Endothelial cell of umbilical vein (primary cell): ENCODE measurements around the gene ASNSD1. TPM values are rescaled to one million over a fixed set of nuclear protein-coding genes. Genes with fewer than 3 reads are reported as not detected.
A peak's percentile ranks its signal among the peaks of the same experiment; 100 is the strongest.

ENCODE experiments used
- BruUV-seq: library from RNA; stranded (reverse); fragments of 400-500 nt; replicated peaks from 2 replicates; lab custom pipeline; 2021; lab: Mats Ljungman, UMichigan
- CTCF ChIA-PET: fragments of 300-600, 350-600 bp; sonication (Branson Sonifier 250); formaldehyde crosslinking; loops from one replicate; lab custom pipeline; 2021; ENCODE audit warnings: antibody characterized with exemption, inconsistent platforms; lab: Charles Lee
- POLR2A ChIA-PET: fragments of 300-600, 350-600 bp; sonication (Branson Sonifier 250); formaldehyde crosslinking; loops from one replicate; lab custom pipeline; 2021; ENCODE audit warnings: antibody characterized with exemption, inconsistent platforms; lab: Charles Lee
- DNase-seq: peaks from one replicate; pipeline ENCODE4 v3.0.0-alpha.2; 2011; ENCODE audit warnings: low read depth, low spot score
- FAIRE-seq: peaks from 2 replicates; lab custom pipeline; 2011; peaks lifted over from hg19 to GRCh38; lab: Jason Lieb, UNC
- H2AFZ ChIP-seq: 2 replicates; pipeline ENCODE4 v1.6.0; 2012; ENCODE audit warnings: low read depth, low read length, control low read depth, inconsistent platforms
- H3K27ac ChIP-seq: 2 replicates; pipeline ENCODE4 v1.5.1; 2011; ENCODE audit warnings: low read depth, mild to moderate bottlenecking, control low read depth, low read length, moderate library complexity; ENCODE audit not compliant: insufficient read depth
- H3K27me3 ChIP-seq, 2 experiments: 2 replicates each; pipeline versions ENCODE4 v1.6.0 to v1.6.1; 2011; ENCODE audit warnings: low read length in 2 of 2, mixed read lengths in 1 of 2; ENCODE audit not compliant: control insufficient read depth in 2 of 2, insufficient read depth in 2 of 2
- H3K36me3 ChIP-seq, 2 experiments: 2 replicates in 1 of 2; 3 replicates in 1 of 2; pipeline ENCODE4 v1.5.1; 2011; ENCODE audit warnings: low read length in 2 of 2, mild to moderate bottlenecking in 1 of 2, moderate library complexity in 1 of 2; ENCODE audit not compliant: control insufficient read depth in 2 of 2, insufficient read depth in 2 of 2; ENCODE audit errors: extremely low read depth in 1 of 2
- H3K4me1 ChIP-seq: 3 replicates; pipeline ENCODE4 v1.5.1; 2011; ENCODE audit warnings: mild to moderate bottlenecking, low read length; ENCODE audit not compliant: control insufficient read depth, insufficient read depth; ENCODE audit errors: extremely low read depth
- H3K4me2 ChIP-seq: 2 replicates; pipeline ENCODE4 v1.6.1; 2011; ENCODE audit warnings: low read length, control low read depth, mixed read lengths; ENCODE audit not compliant: insufficient read depth
- H3K4me3 ChIP-seq, 3 experiments: fragments of 200-600 bp in 1 of 3; sonication (generic), shearing (Covaris generic) in 1 of 3; replicated peaks in 1 of 3; 2 replicates each; pipeline ENCODE4 v1.5.1; 2011 to 2016; ENCODE audit warnings: control low read depth in 3 of 3, low read length in 3 of 3, mild to moderate bottlenecking in 2 of 3, inconsistent platforms in 1 of 3, low read depth in 1 of 3, moderate library complexity in 1 of 3; ENCODE audit not compliant: insufficient read depth in 1 of 3
- H3K79me2 ChIP-seq: 2 replicates; pipeline ENCODE4 v1.6.0; 2012; ENCODE audit warnings: low read length, inconsistent platforms; ENCODE audit not compliant: control insufficient read depth, insufficient read depth
- H3K9ac ChIP-seq: replicated peaks from 2 replicates; pipeline ENCODE3; 2011; ENCODE audit warnings: low read length, control low read depth; ENCODE audit not compliant: insufficient read depth; ENCODE audit errors: extremely low read depth
- H3K9me1 ChIP-seq: replicated peaks from 3 replicates; pipeline ENCODE4 v1.6.0; 2011; ENCODE audit warnings: mild to moderate bottlenecking, low read length; ENCODE audit not compliant: control insufficient read depth, insufficient read depth; ENCODE audit errors: extremely low read depth
- H3K9me3 ChIP-seq: replicated peaks from 2 replicates; pipeline ENCODE4 v1.5.1; 2012; ENCODE audit warnings: low read length, inconsistent platforms; ENCODE audit not compliant: control insufficient read depth, insufficient read depth
- H4K20me1 ChIP-seq: replicated peaks from 2 replicates; pipeline ENCODE3; 2011; ENCODE audit warnings: mild to moderate bottlenecking, low read length; ENCODE audit not compliant: control insufficient read depth, insufficient read depth; ENCODE audit errors: extremely low read depth
- CTCF ChIP-seq, 2 donors: IDR thresholded peaks; 1 replicate in 1 of 2; 2 replicates in 1 of 2; pipeline ENCODE4 v1.5.1; 2011; ENCODE audit warnings: low read length in 2 of 2, mild to moderate bottlenecking in 2 of 2, moderate library complexity in 2 of 2, control low read depth in 1 of 2, inconsistent platforms in 1 of 2, low read depth in 1 of 2; ENCODE audit not compliant: insufficient read depth in 1 of 2; ENCODE audit errors: extremely low read depth in 1 of 2
- EZH2 ChIP-seq: IDR thresholded peaks from 2 replicates; pipeline ENCODE4 v1.6.1; 2012; ENCODE audit warnings: borderline replicate concordance, low read depth, mild to moderate bottlenecking, moderate library complexity, low read length, inconsistent platforms; ENCODE audit not compliant: severe bottlenecking
- FOS ChIP-seq: IDR thresholded peaks from 2 replicates; pipeline ENCODE4 v1.6.1; 2011; ENCODE audit warnings: mild to moderate bottlenecking, low read length, moderate library complexity, borderline replicate concordance; ENCODE audit not compliant: insufficient read depth
- GATA2 ChIP-seq: IDR thresholded peaks from 2 replicates; pipeline ENCODE4 v1.7.0; 2011; ENCODE audit warnings: low read depth, mild to moderate bottlenecking, moderate library complexity, mixed read lengths, low read length; ENCODE audit not compliant: insufficient read length, insufficient read depth
- JUN ChIP-seq: IDR thresholded peaks from 2 replicates; pipeline ENCODE4 v1.6.1; 2011; ENCODE audit warnings: borderline replicate concordance, low read depth; ENCODE audit not compliant: insufficient read length, insufficient read depth
- MYC ChIP-seq: IDR thresholded peaks from one replicate; pipeline ENCODE4 v1.6.1; 2011; ENCODE audit warnings: mild to moderate bottlenecking, low read depth, low read length
- POLR2A ChIP-seq: IDR thresholded peaks from 2 replicates; pipeline ENCODE4 v1.6.1; 2012; ENCODE audit warnings: low read depth, mild to moderate bottlenecking, control low read depth, low read length
- POLR2AphosphoS5 ChIP-seq: IDR thresholded peaks from 2 replicates; pipeline ENCODE4 v1.6.1; 2012; ENCODE audit warnings: low read depth, mild to moderate bottlenecking, control low read depth, low read length, moderate library complexity; ENCODE audit not compliant: insufficient read depth
- dilution Hi-C: fragments of 300-500 bp; cut with MboI; formaldehyde crosslinking; loops from one replicate; pipeline ENCODE4 v1.15.0; 2019; ENCODE audit warnings: low sequenced_read_pairs; ENCODE audit not compliant: extremely low pct_ligation_motif_present
- intact Hi-C: fragments of 100-400 bp; cut with micrococcal nuclease; formaldehyde crosslinking; loops from one replicate; pipeline ENCODE4 v1.10.0; 2022
- polyA plus RNA-seq, 4 experiments: library from polyadenylated mRNA; depleted of rRNA in 3 of 4; stranded (reverse) in 3 of 4; unstranded in 1 of 4; fragments of >200 nt; gene quantifications; 2 replicates each; pipeline versions ENCODE4 v1.2.1 to v1.2.3, GENCODE V29; 2011 to 2012; ENCODE audit warnings: missing spikeins in 1 of 4
- total RNA-seq: library from RNA; stranded (reverse); gene quantifications from 2 replicates; pipeline ENCODE4 v1.2.3, GENCODE V29; 2021
- TF ChIP-seq, protein P1 (sequence below): IDR thresholded peaks from 2 replicates; pipeline ENCODE4 v1.6.1; 2011; ENCODE audit not compliant: insufficient read depth, insufficient read length

The ASNSD1 gene
- total and polyA plus RNA-seq, 2 donors (not counting 3 experiments of a cell fraction or from before 2014, with no cell fraction given): 15.8 to 39.5 TPM

- H4K20me1 ChIP-seq: no peaks in the 10 kb centered on the region
- no peaks in the 10 kb centered on the region for H3K27me3 ChIP-seq
- H3K9me1 ChIP-seq: no peaks in the 10 kb centered on the region
- no peaks in the 10 kb centered on the region for H3K9me3 ChIP-seq
- ChIA-PET POLR2A (no interaction called here), CTCF (interaction anchor here (1.4 to 2.3 kb wide), 2 partner anchors 8 to 12 kb away, joined by 4 to 7 read pairs; no protein-coding TSS in a partner anchor)
- intact Hi-C loops (no loop called here), dilution Hi-C loops (no loop called here)
- DNase-seq (peak; percentile 58), FAIRE-seq (peak; percentile 37)
- BruUV-seq: no TSS peak
- no peaks in the 10 kb centered on the region for H3K79me2 ChIP-seq
- no peak overlapping the region for H3K27ac ChIP-seq
- no peak overlapping the region for H3K4me2 ChIP-seq
- H3K36me3 ChIP-seq: no peaks in the 10 kb centered on the region
- TF ChIP-seq CTCF (IDR thresholded peaks at IDR 0.05; ENCODE audit: extremely low read depth in 1 of 2, insufficient read depth in 1 of 2, low read depth in 1 of 2, low read length in 2 of 2) (no peak), POLR2AphosphoS5 (no peak), FOS (no peak), MYC (no peak)
- H3K9ac ChIP-seq: no peak overlapping the region
- H3K4me3 ChIP-seq: no peak overlapping the region
- no peak overlapping the region for H2AFZ ChIP-seq
- no peaks in the 10 kb centered on the region for H3K4me1 ChIP-seq
These were observed 20.3 kb upstream of the ASNSD1 start for GRCh38 chr2:189641002-189641401.

GRCh38 chr2:189641590-189641989 is 19.7 kb upstream of the ASNSD1 start:
- no peak for FAIRE-seq

More at GRCh38 chr2:189641590-189641989, 19.7 kb upstream of the ASNSD1 start:
- no peaks in the 10 kb centered on the region for H3K4me1 ChIP-seq
- H3K79me2 ChIP-seq: no peaks in the 10 kb centered on the region
- dilution Hi-C loops: no loop called here
- H4K20me1 ChIP-seq: no peaks in the 10 kb centered on the region
- H3K4me2 ChIP-seq: no peak overlapping the region
- no peaks in the 10 kb centered on the region for H3K9me1 ChIP-seq
- TF ChIP-seq, protein P1, sequence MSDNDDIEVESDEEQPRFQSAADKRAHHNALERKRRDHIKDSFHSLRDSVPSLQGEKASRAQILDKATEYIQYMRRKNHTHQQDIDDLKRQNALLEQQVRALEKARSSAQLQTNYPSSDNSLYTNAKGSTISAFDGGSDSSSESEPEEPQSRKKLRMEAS: no peak
- TF ChIP-seq CTCF (IDR thresholded peaks at IDR 0.05; ENCODE audit: extremely low read depth in 1 of 2, insufficient read depth in 1 of 2, low read depth in 1 of 2, low read length in 2 of 2): no peak
- no peak for TF ChIP-seq POLR2AphosphoS5
- no peak for TF ChIP-seq EZH2
- no peak for TF ChIP-seq FOS
- TF ChIP-seq MYC: no peak
- no peak for TF ChIP-seq JUN
- TF ChIP-seq GATA2: no peak
- TF ChIP-seq POLR2A: no peak
- H3K9ac ChIP-seq: no peak overlapping the region
- BruUV-seq: no TSS peak
- ChIA-PET POLR2A (no interaction called here), CTCF (interaction anchor here (1.1 to 2.3 kb wide), 3 partner anchors 9 to 19 kb away, joined by 3 to 7 read pairs (median 4); partner anchors contain the start of gene ASNSD1)
- H3K27ac ChIP-seq: no peak overlapping the region
- no peaks in the 10 kb centered on the region for H3K27me3 ChIP-seq
- DNase-seq: peak; percentile 14
- H3K4me3 ChIP-seq: no peak overlapping the region
- no peaks in the 10 kb centered on the region for H3K36me3 ChIP-seq
- intact Hi-C loops: no loop called here
- H3K9me3 ChIP-seq: no peaks in the 10 kb centered on the region
- H2AFZ ChIP-seq: no peak overlapping the region
